Cortex of kidney (tissue), 1 donor: ENCODE data around the gene ZNF135.

Experiments
- DNase-seq: peaks from one replicate; lab custom pipeline; 2025; lab: John Stamatoyannopoulos, UW

ZNF135 gene

GRCh38 chr19:58059003-58059670 is at the start of gene ZNF135:
Gene ZNF135 (plus strand): TSS chr19:58059282. CDS start chr19:58060003, 721 bp downstream.
- peak; percentile 57 for DNase-seq

DNA sequence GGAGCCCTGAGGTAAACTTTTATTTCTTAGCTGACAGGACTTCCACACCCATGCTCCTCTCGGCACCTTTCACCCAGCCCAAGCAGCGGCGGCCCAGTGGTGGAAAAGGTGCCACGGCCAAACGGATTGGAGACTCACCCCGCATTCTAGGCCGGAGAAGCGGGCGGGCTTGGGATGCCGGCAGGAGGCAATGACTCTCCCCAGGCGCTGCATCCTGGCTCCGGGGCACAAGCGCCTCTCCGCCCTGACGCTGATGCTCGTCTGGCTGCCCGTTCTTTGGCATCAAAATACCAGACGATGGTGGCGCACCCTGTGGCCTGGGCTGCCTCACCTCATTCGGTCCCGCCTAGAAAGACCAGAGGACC is 49.8 kb upstream of the ZNF135 start:
- no peak for DNase-seq

DNA sequence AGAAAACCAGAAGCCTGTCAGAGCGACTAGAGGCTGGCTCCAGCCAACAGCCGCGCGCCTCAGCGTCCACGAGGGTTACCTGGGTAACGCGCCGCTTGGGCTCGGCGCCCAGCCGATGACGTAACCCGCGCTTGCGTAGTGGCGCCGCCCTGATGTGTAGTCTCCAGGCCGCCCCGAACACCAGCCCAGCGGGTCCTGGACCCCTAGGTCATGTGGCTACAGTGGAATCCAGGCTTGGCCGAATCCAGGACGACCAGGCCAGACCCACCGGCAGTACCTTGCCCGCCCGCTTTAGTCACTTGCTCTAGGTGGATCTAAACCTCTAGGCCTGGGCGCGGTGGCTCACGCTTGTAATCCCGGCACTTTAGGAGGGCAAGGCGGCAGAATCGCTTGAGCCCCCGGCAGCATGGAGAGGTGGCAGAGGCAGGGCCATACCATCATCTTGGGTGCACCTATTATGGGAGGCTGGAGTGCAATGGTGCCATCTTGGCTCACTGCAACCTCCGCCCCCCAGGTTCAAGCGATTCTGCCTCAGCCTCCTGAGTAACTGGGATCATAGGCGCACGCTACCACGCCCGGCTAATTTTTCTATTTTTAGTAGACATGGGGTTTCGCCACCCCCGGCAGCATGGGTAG is 49.3 kb upstream of the ZNF135 start:
- DNase-seq = no peak

- no peak for DNase-seq
These were observed 48.6 kb upstream of the ZNF135 start for GRCh38 chr19:58010507-58010906.

- no peak for DNase-seq
These were observed 44.9 kb upstream of the ZNF135 start for GRCh38 chr19:58014141-58014540.

DNA sequence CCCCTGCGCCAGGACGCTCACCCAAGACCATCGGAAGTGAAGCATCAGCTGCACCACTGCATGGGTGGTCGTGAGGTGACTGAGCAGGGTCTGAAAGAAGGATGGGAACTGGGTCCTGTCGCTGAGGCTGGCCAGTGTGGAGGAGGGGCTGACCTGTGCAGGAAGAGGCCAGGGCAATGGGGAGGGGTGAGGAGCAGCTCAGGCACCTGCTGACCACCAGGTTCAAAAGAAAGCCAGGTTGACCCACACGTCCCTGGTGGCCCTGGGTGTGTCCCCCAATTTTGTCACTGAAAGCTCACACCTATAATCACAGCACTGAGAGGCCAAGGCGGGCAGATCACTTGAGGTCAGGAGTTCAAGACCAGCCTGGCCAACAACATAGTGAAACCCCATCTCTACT is 39.0 kb upstream of the ZNF135 start:
- DNase-seq = no peak

DNA sequence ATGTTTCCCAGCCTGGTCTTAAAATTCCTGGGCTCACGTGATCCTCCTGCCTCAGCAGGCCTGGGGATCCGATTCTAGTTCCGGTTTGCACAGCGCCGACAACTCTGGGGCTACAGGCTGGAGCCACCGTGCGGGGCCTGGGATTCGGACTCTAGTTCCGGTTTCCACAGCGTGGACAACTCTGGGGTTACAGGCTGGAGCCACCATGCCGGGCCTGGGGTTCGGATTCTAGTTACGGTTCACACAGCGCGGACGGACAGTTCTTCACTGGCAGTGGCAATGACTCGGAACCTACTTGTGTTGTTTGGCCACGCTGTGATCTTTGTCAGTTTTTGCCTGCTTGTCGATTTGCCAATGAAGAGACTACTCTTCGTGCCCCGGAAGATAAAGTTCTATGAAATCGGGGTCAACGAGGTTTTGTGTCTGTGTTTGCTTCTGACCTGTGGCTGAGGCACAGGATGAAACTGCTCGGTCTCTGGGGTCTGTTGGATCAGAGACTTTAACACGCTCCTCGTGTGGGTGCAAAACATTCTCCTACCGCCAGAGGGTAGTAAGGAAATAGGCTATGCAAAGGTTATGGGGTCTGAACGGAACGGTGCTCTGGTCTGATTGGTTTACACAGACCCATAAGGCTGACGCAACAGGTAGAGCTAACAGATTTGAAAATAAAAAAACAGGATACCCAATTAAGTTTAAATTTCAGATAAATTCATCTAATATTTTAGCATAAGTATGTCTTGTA is 37.4 kb upstream of the ZNF135 start:
- DNase-seq = no peak

- no peak for DNase-seq
These were observed 36.8 kb upstream of the ZNF135 start for GRCh38 chr19:58022283-58022660.

- DNase-seq = no peak
These were observed 34.4 kb upstream of the ZNF135 start for GRCh38 chr19:58024661-58025060.

DNA sequence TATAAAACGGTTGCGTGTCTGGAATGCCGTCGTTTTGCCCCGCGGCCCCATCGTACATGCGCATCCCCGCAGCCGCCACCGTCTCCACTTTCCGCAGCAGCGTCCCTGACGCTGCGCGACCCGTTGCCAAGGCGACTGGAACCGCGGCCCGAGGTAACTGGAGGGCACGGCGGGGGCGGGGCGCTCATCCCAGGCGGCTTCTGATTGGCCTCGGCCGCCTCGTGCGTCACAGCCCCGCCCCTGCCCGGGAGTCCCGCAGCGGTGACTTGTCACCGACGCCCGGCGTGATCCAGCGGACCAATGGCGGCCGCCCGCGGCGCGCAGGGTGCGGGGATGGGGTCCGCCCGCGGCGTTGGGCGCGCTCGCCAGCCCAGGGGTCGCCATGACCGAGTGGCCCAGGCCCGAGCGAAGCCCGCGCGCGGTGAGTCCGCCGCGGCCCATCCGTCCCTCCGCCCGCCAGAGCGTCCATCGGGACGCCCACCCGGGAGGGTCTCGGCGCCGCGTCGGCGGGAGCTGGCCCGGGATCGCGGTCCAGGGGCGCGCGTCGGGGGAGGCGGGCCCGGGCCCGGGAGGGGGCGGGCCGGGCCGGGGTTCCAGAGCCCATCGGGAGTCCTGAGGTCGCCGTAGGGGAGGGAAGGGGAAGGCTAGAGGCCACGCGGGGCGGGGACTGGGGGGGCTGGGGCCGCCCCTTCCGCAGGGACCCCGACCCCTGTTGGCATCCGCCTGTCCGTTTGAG is 25.2 kb upstream of the ZNF135 start, which contains the start of gene ZSCAN1:
Gene ZSCAN1, plus strand, starts transcription at position 285 of the 736 bp plus-strand sequence. CDS start 3,812 bp downstream, outside the sequence.
- no peak for DNase-seq

GRCh38 chr19:58034477-58034793 is 24.6 kb upstream of the ZNF135 start:
- DNase-seq = no peak

DNA sequence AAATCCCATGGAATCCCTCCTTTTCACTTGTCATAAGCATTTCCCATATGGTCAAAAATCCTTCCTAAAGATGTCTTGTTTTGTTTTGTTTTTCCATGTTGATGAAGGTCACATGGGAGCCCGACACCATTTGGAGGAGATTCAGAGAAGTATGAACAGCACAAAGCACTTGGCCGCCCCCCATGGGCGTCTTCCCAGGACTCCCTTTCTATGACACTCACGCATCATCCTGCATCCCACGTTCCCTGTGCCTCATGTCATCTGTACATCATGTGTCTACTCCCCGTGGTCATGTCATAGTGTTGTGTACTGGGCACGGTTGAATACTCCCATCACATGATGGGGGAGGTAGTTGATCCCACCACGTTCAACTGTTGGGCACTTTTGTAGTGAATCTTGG is 23.2 kb upstream of the ZNF135 start:
- DNase-seq = no peak

DNA sequence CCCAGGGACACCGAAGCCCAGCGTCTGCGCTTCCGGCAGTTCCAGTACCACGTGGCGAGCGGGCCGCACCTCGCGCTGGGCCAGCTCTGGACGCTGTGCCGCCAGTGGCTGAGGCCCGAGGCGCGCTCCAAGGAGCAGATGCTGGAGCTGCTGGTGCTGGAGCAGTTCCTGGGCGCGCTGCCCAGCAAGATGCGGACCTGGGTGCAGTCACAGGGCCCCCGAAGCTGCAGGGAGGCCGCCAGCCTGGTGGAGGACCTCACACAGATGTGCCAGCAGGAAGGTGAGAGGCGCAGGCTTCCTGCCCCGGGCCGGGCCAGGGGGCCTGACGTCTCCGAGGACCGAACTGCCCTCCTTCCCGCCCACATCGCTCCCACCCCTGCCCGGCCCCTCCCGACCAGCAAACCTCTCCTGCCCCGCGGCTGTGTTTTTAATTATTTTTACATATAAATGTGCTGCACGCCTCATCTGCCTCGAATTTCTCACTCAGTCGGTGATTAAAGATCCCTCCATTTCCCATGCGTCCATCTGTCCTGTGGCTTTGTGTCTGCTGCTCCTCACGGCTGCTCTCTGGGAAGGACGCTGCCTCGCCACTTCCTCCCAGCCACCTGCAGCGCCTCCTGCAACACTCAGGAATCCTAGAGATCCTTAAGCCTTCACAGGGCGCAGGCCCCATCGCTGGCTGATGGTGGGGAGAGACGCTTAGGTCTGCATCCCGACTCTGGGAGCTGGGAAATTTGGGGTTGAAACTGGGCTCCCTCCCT is 21.0 kb upstream of the ZNF135 start:
- no peak for DNase-seq

GRCh38 chr19:58038688-58039204 is 20.3 kb upstream of the ZNF135 start:
- no peak for DNase-seq

DNA sequence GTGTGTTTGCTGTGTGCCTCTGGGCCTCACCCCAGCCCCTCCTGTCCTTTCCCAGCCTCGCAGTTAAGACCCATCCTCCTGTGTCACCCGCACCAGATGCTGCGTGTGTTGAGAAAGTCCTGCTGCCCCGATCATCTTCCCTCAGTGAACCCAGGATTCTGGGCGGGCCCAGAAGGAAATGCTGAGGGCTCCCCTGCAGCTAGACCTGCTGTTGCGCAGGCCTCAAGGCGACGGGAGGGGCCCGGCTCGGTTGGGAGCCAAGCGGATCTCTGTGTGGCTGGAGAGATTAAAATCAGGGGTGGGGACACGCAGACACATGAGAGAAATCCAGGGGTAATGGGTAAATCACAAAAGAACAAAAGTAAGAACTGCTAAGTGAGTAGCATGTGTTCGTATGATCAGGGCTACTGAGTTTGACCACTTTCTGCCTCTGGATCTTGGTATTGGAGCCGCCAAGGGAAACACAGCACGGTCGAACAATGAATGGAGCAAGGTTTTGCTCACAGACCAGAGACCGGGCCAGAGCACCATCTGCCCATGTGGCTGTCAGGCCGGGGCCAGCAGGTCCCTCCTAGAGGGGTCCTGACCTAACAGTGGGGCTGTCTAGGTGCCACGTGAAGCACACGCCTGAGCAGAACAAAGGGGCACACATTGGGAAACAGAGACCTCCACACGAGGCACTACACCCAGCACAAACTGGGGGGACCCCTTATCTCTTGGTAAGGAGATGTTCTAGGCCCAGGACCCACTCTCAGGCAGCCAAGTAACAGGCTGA is 18.1 kb upstream of the ZNF135 start:
- no peak for DNase-seq

GRCh38 chr19:58042495-58043340 is 16.4 kb upstream of the ZNF135 start:
- no peak for DNase-seq

- no peak for DNase-seq
These were observed 14.7 kb upstream of the ZNF135 start for GRCh38 chr19:58044391-58044790.

DNA sequence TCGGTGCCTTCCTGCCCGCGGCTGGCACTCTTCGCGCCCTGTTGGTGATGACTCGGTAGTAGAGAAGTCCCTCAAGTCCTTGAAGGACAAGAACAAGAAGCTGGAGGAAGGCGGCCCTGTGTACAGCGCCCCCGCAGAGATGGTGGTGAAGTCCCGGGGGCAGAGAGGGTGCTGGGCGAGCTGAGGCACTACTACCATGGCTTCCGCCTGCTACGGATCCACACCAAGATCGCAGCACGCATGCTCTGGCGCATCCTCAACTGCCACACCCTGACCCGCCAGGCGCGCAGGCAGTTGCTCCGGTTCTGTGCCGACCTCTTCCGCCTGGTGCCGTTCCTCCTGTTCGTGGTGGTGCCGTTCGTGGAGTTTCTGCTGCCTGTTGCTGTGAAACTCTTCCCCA is 14.2 kb upstream of the ZNF135 start:
- no peak for DNase-seq

DNA sequence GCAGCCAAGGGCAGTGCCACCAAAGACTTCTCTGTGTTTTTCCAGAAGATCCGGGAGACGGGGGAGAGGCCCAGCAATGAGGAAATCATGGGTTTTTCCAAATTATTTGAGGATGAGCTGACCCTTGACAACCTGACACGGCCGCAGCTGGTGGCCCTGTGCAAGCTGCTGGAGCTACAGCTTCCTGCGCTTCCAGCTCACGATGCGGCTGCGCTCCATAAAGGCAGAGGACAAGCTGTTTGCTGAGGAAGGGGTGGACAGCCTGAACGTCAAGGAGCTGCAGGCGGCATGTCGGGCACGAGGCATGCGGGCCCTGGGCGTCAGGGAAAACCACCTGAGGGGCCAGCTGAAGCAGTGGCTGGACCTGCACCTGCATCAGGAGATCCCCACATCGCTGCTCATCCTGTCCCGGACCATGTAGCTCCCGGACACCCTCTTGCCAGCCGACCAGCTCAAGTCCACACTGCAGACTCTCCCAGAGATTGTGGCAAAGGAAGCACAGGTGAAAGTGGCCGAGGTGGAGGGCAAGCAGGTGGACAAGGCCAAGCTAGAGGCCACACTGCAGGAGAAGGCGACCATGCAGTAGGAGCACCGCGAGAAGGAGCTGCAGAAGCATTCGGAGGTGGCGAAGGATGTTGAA is 13.6 kb upstream of the ZNF135 start:
- no peak for DNase-seq
